HEK293 (cell line): ENCODE measurements around the gene COL19A1.

Experiments
- BCL11B ChIP-seq: fragments of 450-650 bp; formaldehyde crosslinking; IDR thresholded peaks from 2 replicates; pipeline ENCODE4 v1.5.1; 2016; ENCODE audit warnings: low read depth, missing biosample characterization, missing genetic modification characterization
- FEZF1 ChIP-seq: fragments of 450-650 bp; formaldehyde crosslinking; IDR thresholded peaks from 2 replicates; pipeline ENCODE4 v1.5.1; 2016; ENCODE audit warnings: missing biosample characterization, missing genetic modification characterization
- KLF7 ChIP-seq: fragments of 450-650 bp; formaldehyde crosslinking; IDR thresholded peaks from 2 replicates; pipeline ENCODE4 v1.5.1; 2016; ENCODE audit warnings: missing biosample characterization, missing genetic modification characterization, borderline replicate concordance
- MZF1 ChIP-seq: fragments of 450-650 bp; formaldehyde crosslinking; IDR thresholded peaks from 2 replicates; pipeline ENCODE4 v1.5.1; 2017; ENCODE audit warnings: missing biosample characterization, missing genetic modification characterization, borderline replicate concordance
- OSR2 ChIP-seq: fragments of 450-650 bp; formaldehyde crosslinking; IDR thresholded peaks from 2 replicates; pipeline ENCODE4 v1.5.1; 2016; ENCODE audit warnings: missing biosample characterization, missing genetic modification characterization
- PATZ1 ChIP-seq: fragments of 450-650 bp; formaldehyde crosslinking; IDR thresholded peaks from 2 replicates; pipeline ENCODE4 v1.5.1; 2016; ENCODE audit warnings: missing biosample characterization, missing genetic modification characterization
- PBX3 ChIP-seq: sonication (generic); formaldehyde crosslinking; IDR thresholded peaks from 2 replicates; pipeline ENCODE4 v1.8.1; 2022; ENCODE audit warnings: mild to moderate bottlenecking, moderate library complexity, missing genetic modification reagents
- PRDM1 ChIP-seq: fragments of 450-650 bp; formaldehyde crosslinking; IDR thresholded peaks from 2 replicates; pipeline ENCODE4; 2016; ENCODE audit warnings: missing biosample characterization, missing genetic modification characterization
- PRDM6 ChIP-seq: fragments of 450-650 bp; formaldehyde crosslinking; IDR thresholded peaks from 2 replicates; pipeline ENCODE4 v1.5.1; 2017; ENCODE audit warnings: missing biosample characterization, missing genetic modification characterization
- RBAK ChIP-seq: fragments of 450-650 bp; formaldehyde crosslinking; IDR thresholded peaks from 2 replicates; pipeline ENCODE4 v1.5.1; 2016; ENCODE audit warnings: missing biosample characterization, missing genetic modification characterization
- SP2 ChIP-seq: fragments of 450-650 bp; formaldehyde crosslinking; IDR thresholded peaks from 2 replicates; pipeline ENCODE4 v1.5.1; 2016; ENCODE audit warnings: missing biosample characterization, missing genetic modification characterization
- TRIM28 ChIP-seq: IDR thresholded peaks from 2 replicates; pipeline ENCODE4 v1.6.1; 2011; ENCODE audit warnings: low read length, control low read depth, borderline replicate concordance
- YY1 ChIP-seq: fragments of 450-650 bp; formaldehyde crosslinking; IDR thresholded peaks from 2 replicates; pipeline ENCODE4 v1.5.1; 2018; ENCODE audit warnings: missing biosample characterization, missing genetic modification characterization
- YY2 ChIP-seq: fragments of 450-650 bp; formaldehyde crosslinking; IDR thresholded peaks from 2 replicates; pipeline ENCODE4 v1.5.1; 2016; ENCODE audit warnings: missing biosample characterization, missing genetic modification characterization
- ZBTB10 ChIP-seq: fragments of 450-650 bp; formaldehyde crosslinking; IDR thresholded peaks from 2 replicates; pipeline ENCODE4 v1.5.1; 2016; ENCODE audit warnings: missing biosample characterization, missing genetic modification characterization
- ZBTB6 ChIP-seq: fragments of 450-650 bp; formaldehyde crosslinking; IDR thresholded peaks from 2 replicates; pipeline ENCODE4 v1.5.1; 2017; ENCODE audit warnings: missing biosample characterization, missing genetic modification characterization
- ZNF121 ChIP-seq: fragments of 450-650 bp; formaldehyde crosslinking; IDR thresholded peaks from 2 replicates; pipeline ENCODE4 v1.5.1; 2016; ENCODE audit warnings: missing biosample characterization, missing genetic modification characterization
- ZNF132 ChIP-seq: fragments of 450-650 bp; formaldehyde crosslinking; IDR thresholded peaks from 2 replicates; pipeline ENCODE4 v1.5.1; 2017; ENCODE audit warnings: missing biosample characterization, missing genetic modification characterization, borderline replicate concordance
- ZNF133 ChIP-seq: fragments of 450-650 bp; formaldehyde crosslinking; IDR thresholded peaks from 2 replicates; pipeline ENCODE4 v1.5.1; 2016; ENCODE audit warnings: missing biosample characterization, missing genetic modification characterization
- ZNF140 ChIP-seq: fragments of 450-650 bp; formaldehyde crosslinking; IDR thresholded peaks from 2 replicates; pipeline ENCODE4 v1.5.1; 2016; ENCODE audit warnings: missing biosample characterization, missing genetic modification characterization
- ZNF175 ChIP-seq: fragments of 450-650 bp; formaldehyde crosslinking; IDR thresholded peaks from 2 replicates; pipeline ENCODE4 v1.5.1; 2016; ENCODE audit warnings: missing biosample characterization, missing genetic modification characterization
- ZNF214 ChIP-seq: fragments of 450-650 bp; formaldehyde crosslinking; IDR thresholded peaks from 2 replicates; pipeline ENCODE4 v1.5.1; 2017; ENCODE audit warnings: missing biosample characterization, mild to moderate bottlenecking, missing genetic modification characterization, borderline replicate concordance
- ZNF24 ChIP-seq: fragments of 450-650 bp; formaldehyde crosslinking; IDR thresholded peaks from 2 replicates; pipeline ENCODE4 v1.5.1; 2016; ENCODE audit warnings: missing biosample characterization, missing genetic modification characterization
- ZNF302 ChIP-seq: fragments of 450-650 bp; formaldehyde crosslinking; IDR thresholded peaks from 2 replicates; pipeline ENCODE4 v1.5.1; 2016; ENCODE audit warnings: missing biosample characterization, missing genetic modification characterization, low read depth
- ZNF366 ChIP-seq: fragments of 450-650 bp; formaldehyde crosslinking; conservative IDR thresholded peaks from 2 replicates; pipeline ENCODE4 v1.5.1; 2016; ENCODE audit warnings: missing biosample characterization, missing genetic modification characterization
- ZNF514 ChIP-seq: fragments of 450-650 bp; formaldehyde crosslinking; IDR thresholded peaks from 2 replicates; pipeline ENCODE4 v1.5.1; 2016; ENCODE audit warnings: missing biosample characterization, missing genetic modification characterization
- ZNF623 ChIP-seq: fragments of 450-650 bp; formaldehyde crosslinking; IDR thresholded peaks from 2 replicates; pipeline ENCODE4 v1.5.1; 2016; ENCODE audit warnings: missing biosample characterization, missing genetic modification characterization
- ZNF76 ChIP-seq: fragments of 450-650 bp; formaldehyde crosslinking; IDR thresholded peaks from 2 replicates; pipeline ENCODE4; 2016; ENCODE audit warnings: low read depth, missing biosample characterization, missing genetic modification characterization, borderline replicate concordance
- ZSCAN16 ChIP-seq: fragments of 450-650 bp; formaldehyde crosslinking; IDR thresholded peaks from 2 replicates; pipeline ENCODE4 v1.5.1; 2016; ENCODE audit warnings: missing biosample characterization, missing genetic modification characterization
- ZSCAN5A ChIP-seq: fragments of 450-650 bp; formaldehyde crosslinking; IDR thresholded peaks from 2 replicates; pipeline ENCODE4 v1.5.1; 2016; ENCODE audit warnings: missing biosample characterization, missing genetic modification characterization

The COL19A1 gene

GRCh38 chr6:69974193-69974592, 107.8 kb downstream of the COL19A1 start (continued):
- TF ChIP-seq ZNF24 (tag by site-specific recombination) (peak; percentile 44; the same call in 1 of the 2 replicates), ZSCAN5A (tag by site-specific recombination) (no peak), ZBTB6 (tag by site-specific recombination) (no peak), ZNF76 (tag by site-specific recombination) (no peak), FEZF1 (tag by site-specific recombination) (peak; percentile 71), PRDM6 (peak; percentile 78), MZF1 (tag by site-specific recombination) (no peak), YY1 (no peak), PRDM1 (tag by site-specific recombination) (no peak), KLF7 (no peak), ZNF514 (tag by site-specific recombination) (no peak), ZNF133 (tag by site-specific recombination) (no peak), ZNF121 (no peak), OSR2 (tag by site-specific recombination) (peak; percentile 30; the same call in 1 of the 2 replicates), BCL11B (tag by site-specific recombination) (no peak), SP2 (tag by site-specific recombination) (no peak), ZNF623 (tag by site-specific recombination) (no peak), RBAK (no peak), ZNF302 (tag by site-specific recombination) (no peak), ZNF214 (tag by site-specific recombination) (no peak), ZNF132 (tag by site-specific recombination) (no peak), PATZ1 (no peak), YY2 (tag by site-specific recombination) (no peak), ZNF175 (tag by site-specific recombination) (no peak), ZNF366 (tag by site-specific recombination) (0 out of 2 replicates have a peak, but pooled peaks have one; percentile 16), ZBTB10 (tag by site-specific recombination) (no peak), TRIM28 (peak; percentile 82), ZNF140 (tag by site-specific recombination) (no peak), ZSCAN16 (tag by site-specific recombination) (no peak), PBX3 (CRISPR knock-in tag) (no peak)
